GM18498 (cell line): ENCODE measurements around the gene IQCM.
"Not testable (repeated sequence)": the region's sequence is repeated elsewhere in the genome, so short reads cannot be mapped to it uniquely, and the experiment has no call there.

ENCODE experiments used
- ATAC-seq: cut with Tn5 transposase; IDR thresholded peaks from one replicate; pipeline ENCODE4 v1.9.1; 2021; ENCODE audit warnings: mild to moderate bottlenecking, moderate library complexity; ENCODE audit not compliant: unreplicated experiment

The IQCM gene

GRCh38 chr4:149595500-149595899, 220.1 kb downstream of the IQCM start:
- no peak for ATAC-seq

- no peak for ATAC-seq
Observed at GRCh38 chr4:149589826-149590225, 225.8 kb downstream of the IQCM start.

- ATAC-seq: no peak
Observed at GRCh38 chr4:149584722-149585121, 230.9 kb downstream of the IQCM start.

- peak; percentile 63 for ATAC-seq
Observed at GRCh38 chr4:149574971-149575370, 240.7 kb downstream of the IQCM start.

GRCh38 chr4:149572716-149573115, 242.9 kb downstream of the IQCM start:
- no peak for ATAC-seq

- ATAC-seq: no peak
Observed at GRCh38 chr4:149555799-149556198, 259.8 kb downstream of the IQCM start.

- no peak for ATAC-seq
Observed at GRCh38 chr4:149555146-149555545, 260.5 kb downstream of the IQCM start.

- ATAC-seq: no peak
Observed at GRCh38 chr4:149553959-149554520, 261.6 kb downstream of the IQCM start.

GRCh38 chr4:149552601-149553000, 263.0 kb downstream of the IQCM start:
- ATAC-seq: no peak

- no peak for ATAC-seq
Observed at GRCh38 chr4:149549911-149550310, 265.7 kb downstream of the IQCM start.

- ATAC-seq: no peak
Observed at GRCh38 chr4:149534779-149535178, 280.9 kb downstream of the IQCM start.

- no peak for ATAC-seq
Observed at GRCh38 chr4:149531861-149532260, 283.8 kb downstream of the IQCM start.

GRCh38 chr4:149523039-149523438, 292.6 kb downstream of the IQCM start:
- no peak for ATAC-seq

GRCh38 chr4:149521611-149522425, 293.8 kb downstream of the IQCM start:
- ATAC-seq: no peak

GRCh38 chr4:149518471-149518870, 297.2 kb downstream of the IQCM start:
- ATAC-seq: no peak

GRCh38 chr4:149513081-149513480, 302.6 kb downstream of the IQCM start:
- ATAC-seq: no peak

GRCh38 chr4:149512501-149512900, 303.1 kb downstream of the IQCM start:
- no peak for ATAC-seq

- no peak for ATAC-seq
Observed at GRCh38 chr4:149511558-149512298, 303.9 kb downstream of the IQCM start.

GRCh38 chr4:149507309-149507708, 308.3 kb downstream of the IQCM start:
- not testable (repeated sequence) for ATAC-seq

GRCh38 chr4:149500806-149501205, 314.8 kb downstream of the IQCM start:
- ATAC-seq: no peak

GRCh38 chr4:149499726-149500125, 315.9 kb downstream of the IQCM start:
- no peak for ATAC-seq

GRCh38 chr4:149498246-149498645, 317.4 kb downstream of the IQCM start:
- no peak for ATAC-seq
